Measurements from ENCODE around the gene MKX. TPM values are rescaled to one million over a fixed set of nuclear protein-coding genes. Genes with fewer than 3 reads are reported as not detected.

The MKX gene
- total RNA-seq, 1 donor from 2014 or later = 1.7 TPM

DNA sequence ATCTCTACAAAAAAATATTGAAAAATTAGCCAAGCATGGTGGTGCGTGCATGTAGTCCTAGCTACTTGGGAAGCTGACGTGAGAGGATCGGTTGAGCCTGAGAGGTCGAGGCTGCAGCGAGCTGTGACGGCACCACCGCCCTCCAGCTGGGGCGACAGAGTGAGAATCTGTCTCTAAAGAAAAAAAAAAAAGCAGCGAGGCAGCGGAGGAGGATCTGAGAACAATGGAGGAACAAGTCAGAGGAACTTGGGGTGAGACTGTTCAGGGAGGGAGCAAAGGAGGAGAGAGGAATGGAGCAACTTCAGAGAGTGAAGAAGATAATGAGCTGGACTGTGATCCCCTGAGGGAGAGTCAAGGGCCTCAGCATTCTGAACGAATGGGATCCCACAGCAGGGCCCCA lies 85.4 kb downstream of the MKX start:
- intact Hi-C loops (cut with DNase I) = no loop called here
- no peak overlapping the region for H3K4me3 ChIP-seq
- no peaks in the 10 kb centered on the region for H3K36me3 ChIP-seq
- no peaks in the 10 kb centered on the region for H3K27me3 ChIP-seq
- no peaks in the 10 kb centered on the region for H3K4me1 ChIP-seq
- H3K27ac ChIP-seq = no peak overlapping the region
- ATAC-seq (peak; percentile 64), DNase-seq (no peak)
- no peaks in the 10 kb centered on the region for H3K9me3 ChIP-seq
- TF ChIP-seq, protein P1, sequence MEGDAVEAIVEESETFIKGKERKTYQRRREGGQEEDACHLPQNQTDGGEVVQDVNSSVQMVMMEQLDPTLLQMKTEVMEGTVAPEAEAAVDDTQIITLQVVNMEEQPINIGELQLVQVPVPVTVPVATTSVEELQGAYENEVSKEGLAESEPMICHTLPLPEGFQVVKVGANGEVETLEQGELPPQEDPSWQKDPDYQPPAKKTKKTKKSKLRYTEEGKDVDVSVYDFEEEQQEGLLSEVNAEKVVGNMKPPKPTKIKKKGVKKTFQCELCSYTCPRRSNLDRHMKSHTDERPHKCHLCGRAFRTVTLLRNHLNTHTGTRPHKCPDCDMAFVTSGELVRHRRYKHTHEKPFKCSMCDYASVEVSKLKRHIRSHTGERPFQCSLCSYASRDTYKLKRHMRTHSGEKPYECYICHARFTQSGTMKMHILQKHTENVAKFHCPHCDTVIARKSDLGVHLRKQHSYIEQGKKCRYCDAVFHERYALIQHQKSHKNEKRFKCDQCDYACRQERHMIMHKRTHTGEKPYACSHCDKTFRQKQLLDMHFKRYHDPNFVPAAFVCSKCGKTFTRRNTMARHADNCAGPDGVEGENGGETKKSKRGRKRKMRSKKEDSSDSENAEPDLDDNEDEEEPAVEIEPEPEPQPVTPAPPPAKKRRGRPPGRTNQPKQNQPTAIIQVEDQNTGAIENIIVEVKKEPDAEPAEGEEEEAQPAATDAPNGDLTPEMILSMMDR (IDR thresholded peaks at IDR 0.05) = no peak

DNA sequence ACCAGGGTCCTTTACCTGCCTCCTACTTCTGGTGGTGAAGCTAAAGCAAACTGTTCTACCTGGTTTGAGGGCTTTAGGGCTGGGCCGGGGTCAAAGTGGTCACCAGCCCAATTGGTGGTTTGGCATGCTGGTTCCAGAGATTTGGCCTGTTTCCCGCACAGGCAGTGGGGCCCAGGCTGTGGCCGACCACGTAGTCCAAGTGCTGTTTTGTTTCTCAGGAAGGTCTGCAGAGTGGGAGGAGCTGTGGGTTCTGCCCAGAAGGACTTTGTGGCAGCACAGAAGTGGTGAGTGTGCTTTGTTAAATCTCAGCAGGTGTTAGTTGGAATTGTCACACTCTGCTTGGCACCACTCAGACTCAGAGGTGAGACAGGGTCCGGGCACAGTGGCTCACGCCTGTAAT lies 85.8 kb downstream of the MKX start:
- H3K27me3 ChIP-seq = no peaks in the 10 kb centered on the region
- H3K9me3 ChIP-seq = no peaks in the 10 kb centered on the region
- DNase-seq = no peak
- peak; percentile 26 for ATAC-seq
- no peaks in the 10 kb centered on the region for H3K36me3 ChIP-seq
- TF ChIP-seq, protein P1 (IDR thresholded peaks at IDR 0.05) = no peak
- H3K4me1 ChIP-seq = no peaks in the 10 kb centered on the region
- H3K4me3 ChIP-seq = no peak overlapping the region
- intact Hi-C loops (cut with DNase I) = no loop called here
- H3K27ac ChIP-seq = no peak overlapping the region

DNA sequence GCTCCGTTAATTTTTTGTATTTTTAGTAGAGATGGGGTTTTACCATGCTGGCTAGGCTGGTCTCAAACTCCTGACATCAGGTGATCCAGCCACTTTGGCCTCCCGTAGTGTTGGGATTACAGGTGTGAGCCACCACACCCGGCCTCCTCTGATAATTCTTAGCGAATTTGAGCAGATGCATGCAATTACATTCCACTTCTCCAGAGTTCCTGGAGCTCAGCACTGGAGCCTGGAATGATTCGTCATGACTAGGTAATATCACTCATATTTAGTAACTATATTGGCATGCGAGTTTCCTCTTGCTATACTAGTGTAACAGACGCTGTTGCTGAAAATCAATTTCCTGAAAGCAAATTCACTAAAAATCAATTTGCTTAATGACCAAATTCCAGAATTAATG lies 86.8 kb downstream of the MKX start:
- H3K9me3 ChIP-seq = no peaks in the 10 kb centered on the region
- no peaks in the 10 kb centered on the region for H3K27me3 ChIP-seq
- no peaks in the 10 kb centered on the region for H3K4me1 ChIP-seq
- TF ChIP-seq, protein P1 (IDR thresholded peaks at IDR 0.05) = no peak
- H3K36me3 ChIP-seq = no peaks in the 10 kb centered on the region
- no peak overlapping the region for H3K4me3 ChIP-seq
- ATAC-seq (no peak), DNase-seq (no peak)
- no peak overlapping the region for H3K27ac ChIP-seq
- intact Hi-C loops (cut with DNase I) = no loop called here

DNA sequence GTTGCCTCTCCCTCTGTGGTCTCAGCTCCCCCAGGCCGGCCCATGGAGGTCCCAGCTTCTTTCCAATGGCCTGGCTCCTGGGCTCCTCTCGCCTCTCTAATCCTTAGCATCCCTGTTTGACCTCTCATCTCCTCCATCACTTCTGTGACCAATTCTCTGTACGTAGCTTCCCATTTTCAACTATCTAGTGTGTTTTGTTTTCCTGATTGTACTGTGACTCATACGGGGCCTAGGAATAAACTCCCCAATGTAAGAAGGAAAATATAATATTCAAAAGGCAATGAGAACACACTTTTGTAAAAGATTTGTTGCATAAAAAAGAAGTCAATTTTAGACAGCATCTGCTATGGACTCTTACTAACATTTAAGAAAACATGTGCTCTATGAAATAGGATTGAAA lies 90.3 kb downstream of the MKX start:
- TF ChIP-seq, protein P1 (IDR thresholded peaks at IDR 0.05) = no peak
- H3K27ac ChIP-seq = no peak overlapping the region
- DNase-seq = no peak
- ATAC-seq = no peak
- H3K9me3 ChIP-seq = no peaks in the 10 kb centered on the region
- no peaks in the 10 kb centered on the region for H3K36me3 ChIP-seq
- H3K4me3 ChIP-seq = no peak overlapping the region
- H3K4me1 ChIP-seq = no peaks in the 10 kb centered on the region
- H3K27me3 ChIP-seq = no peaks in the 10 kb centered on the region
- intact Hi-C loops (cut with DNase I) = no loop called here

DNA sequence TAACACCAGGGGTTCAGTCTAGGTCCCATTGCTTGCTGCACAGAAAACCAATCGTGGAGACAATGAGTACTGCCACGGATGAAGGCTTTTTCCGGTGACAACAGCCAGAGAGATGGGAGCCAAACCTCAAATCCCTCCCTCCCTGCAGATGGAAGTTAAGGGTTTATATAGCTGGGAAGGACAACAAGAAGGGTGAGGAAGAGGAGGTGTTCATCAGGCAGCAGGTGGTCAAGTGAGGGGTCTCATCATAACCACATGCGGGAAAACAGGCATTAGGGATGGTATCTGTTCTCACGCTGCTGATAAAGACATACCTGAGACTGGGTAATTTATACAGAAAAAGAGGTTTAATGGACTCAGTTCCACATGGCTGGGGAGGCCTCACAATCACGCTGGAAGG lies 91.3 kb downstream of the MKX start:
- Histone ChIP-seq H3K36me3 (no peaks in the 10 kb centered on the region), H3K27ac (no peak overlapping the region), H3K9me3 (no peaks in the 10 kb centered on the region), H3K27me3 (no peaks in the 10 kb centered on the region), H3K4me3 (no peak overlapping the region), H3K4me1 (no peaks in the 10 kb centered on the region)
- no peak for DNase-seq
- TF ChIP-seq, protein P1 (IDR thresholded peaks at IDR 0.05) = no peak
- intact Hi-C loops (cut with DNase I) = no loop called here
- ATAC-seq = no peak

DNA sequence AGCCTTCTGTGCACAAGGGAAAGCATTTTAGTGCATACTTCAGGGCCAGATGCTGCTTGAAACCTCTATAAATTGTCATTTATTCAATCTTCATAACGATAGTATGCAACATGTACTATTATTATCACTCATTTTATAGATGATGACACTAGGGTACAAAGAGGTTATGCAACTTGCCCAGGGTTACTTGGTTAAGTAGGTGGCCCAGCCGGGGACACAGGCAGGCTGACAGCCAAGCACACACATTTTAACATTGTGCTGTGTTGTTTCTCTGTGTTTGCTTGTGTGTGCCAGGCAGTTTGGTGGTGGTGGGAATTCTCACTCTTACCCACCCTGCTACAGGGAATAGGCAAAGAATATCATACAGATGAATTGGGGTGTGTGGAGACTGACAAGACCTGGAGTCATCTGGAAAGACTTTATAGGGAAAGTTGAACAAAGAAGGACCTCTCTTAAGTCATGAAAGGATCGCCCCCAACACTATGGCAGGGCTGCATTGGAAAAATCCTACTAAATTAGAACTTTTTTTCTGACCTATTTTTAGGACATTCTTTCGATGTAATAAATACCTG lies 98.9 kb downstream of the MKX start:
- no peak for DNase-seq
- TF ChIP-seq, protein P1 (IDR thresholded peaks at IDR 0.05) = no peak
- H3K4me3 ChIP-seq = no peak overlapping the region
- peaks cover 4% of the 10 kb centered on the region for H3K9me3 ChIP-seq
- H3K36me3 ChIP-seq = no peaks in the 10 kb centered on the region
- no peak overlapping the region for H3K27ac ChIP-seq
- no peak for ATAC-seq
- intact Hi-C loops (cut with DNase I) = no loop called here
- H3K4me1 ChIP-seq = no peaks in the 10 kb centered on the region
- no peaks in the 10 kb centered on the region for H3K27me3 ChIP-seq

Measured in upper lobe of right lung (tissue), 1 donor.